WTC11 (cell line): Measurements from ENCODE around the gene CST3. TPM values are rescaled to one million over a fixed set of nuclear protein-coding genes. Genes with fewer than 3 reads are reported as not detected.

Experiments used
- ATAC-seq: fragments of 200-7000 bp; cut with Tn5 transposase; 2 replicates; pipeline ENCODE4 v1.10.0; 2021; ENCODE audit warnings: mild to moderate bottlenecking, moderate library complexity
- CTCF ChIA-PET: fragments of 300-600 bp; sonication (Branson Sonifier 250); formaldehyde crosslinking; loops from one replicate; lab custom pipeline; 2021; ENCODE audit warnings: antibody characterized with exemption; lab: Charles Lee
- POLR2A ChIA-PET: fragments of 350-600 bp; sonication (Branson Sonifier 250); formaldehyde crosslinking; loops from one replicate; lab custom pipeline; 2021; ENCODE audit warnings: antibody characterized with exemption; lab: Charles Lee
- DNase-seq: peaks from one replicate; pipeline ENCODE4 v3.0.0; 2021; ENCODE audit warnings: low spot score
- H3K27ac Mint-ChIP-seq: 2 replicates; pipeline ENCODE4 v1.8.0; 2021; ENCODE audit warnings: mixed read lengths
- H3K27me3 Mint-ChIP-seq: 2 replicates; pipeline ENCODE4 v1.8.0; 2021; ENCODE audit warnings: low read depth, mild to moderate bottlenecking, moderate library complexity, mixed read lengths
- H3K36me3 Mint-ChIP-seq: 2 replicates; pipeline ENCODE4 v1.8.0; 2021; ENCODE audit warnings: mixed read lengths
- H3K4me1 Mint-ChIP-seq: 2 replicates; pipeline ENCODE4 v1.8.0; 2022; ENCODE audit warnings: mixed read lengths
- H3K4me3 Mint-ChIP-seq: 2 replicates; pipeline ENCODE4 v1.8.0; 2021; ENCODE audit warnings: mild to moderate bottlenecking, moderate library complexity, mixed read lengths
- H3K9me3 Mint-ChIP-seq: 2 replicates; pipeline ENCODE4 v1.8.0; 2021; ENCODE audit warnings: mixed read lengths
- CREB1 ChIP-seq: sonication (generic); formaldehyde crosslinking; IDR thresholded peaks from 2 replicates; pipeline ENCODE4 v1.8.0; 2023; ENCODE audit warnings: mild to moderate bottlenecking, missing genetic modification reagents
- GRHL2 ChIP-seq: fragments of 250-450 bp; sonication (Bioruptor Pico); IDR thresholded peaks from 2 replicates; pipeline ENCODE4 v1.8.0; 2022; ENCODE audit warnings: mild to moderate bottlenecking, moderate library complexity; ENCODE audit not compliant: insufficient replicate concordance, severe bottlenecking
- JAZF1 ChIP-seq: fragments of 250-450 bp; sonication (Bioruptor Pico); IDR thresholded peaks from 2 replicates; pipeline ENCODE4 v1.9.0; 2021; ENCODE audit warnings: moderate library complexity, mild to moderate bottlenecking, inconsistent platforms
- JUN ChIP-seq: sonication (generic); formaldehyde crosslinking; IDR thresholded peaks from 2 replicates; pipeline ENCODE4 v1.8.0; 2023; ENCODE audit warnings: mild to moderate bottlenecking, missing genetic modification reagents
- MXD4 ChIP-seq: fragments of 250-450 bp; sonication (Bioruptor Pico); IDR thresholded peaks from 2 replicates; pipeline ENCODE4 v1.8.0; 2021; ENCODE audit warnings: mild to moderate bottlenecking, moderate library complexity, borderline replicate concordance
- NFE2L1 ChIP-seq: sonication (generic); formaldehyde crosslinking; IDR thresholded peaks from 2 replicates; pipeline ENCODE4 v1.8.1; 2023; ENCODE audit warnings: missing genetic modification reagents
- SOX15 ChIP-seq: fragments of 250-450 bp; sonication (Bioruptor Pico); IDR thresholded peaks from 2 replicates; pipeline ENCODE4 v1.9.0; 2021; ENCODE audit warnings: mild to moderate bottlenecking
- TCF7 ChIP-seq: sonication (generic); formaldehyde crosslinking; IDR thresholded peaks from 2 replicates; pipeline ENCODE4 v1.8.0; 2022; ENCODE audit warnings: mild to moderate bottlenecking, low read depth, missing genetic modification reagents, moderate library complexity
- TEAD4 ChIP-seq: sonication (generic); formaldehyde crosslinking; IDR thresholded peaks from 2 replicates; pipeline ENCODE4 v1.8.0; 2022; ENCODE audit warnings: mild to moderate bottlenecking, missing genetic modification reagents
- TP53 ChIP-seq: sonication (generic); formaldehyde crosslinking; IDR thresholded peaks from 2 replicates; pipeline ENCODE4 v1.8.1; 2023; ENCODE audit warnings: mild to moderate bottlenecking, missing genetic modification reagents
- ZNF423 ChIP-seq: fragments of 250-450 bp; sonication (Bioruptor Pico); IDR thresholded peaks from 2 replicates; pipeline ENCODE4 v2.1.2; 2022; ENCODE audit warnings: mild to moderate bottlenecking, moderate library complexity
- total RNA-seq: library from RNA; stranded (reverse); gene quantifications from 3 replicates; pipeline ENCODE4 v1.2.3, GENCODE V29; 2021
- TF ChIP-seq, protein P1 (sequence below): fragments of 200-600 bp; IDR thresholded peaks from 2 replicates; pipeline ENCODE4 v1.8.0; 2022; ENCODE audit warnings: antibody characterized with exemption
- TF ChIP-seq, protein P2 (sequence below): sonication (generic); formaldehyde crosslinking; IDR thresholded peaks from 2 replicates; pipeline ENCODE4 v1.8.1; 2023; ENCODE audit warnings: mild to moderate bottlenecking, missing genetic modification reagents, moderate library complexity
- TF ChIP-seq, protein P3 (sequence below): sonication (generic); formaldehyde crosslinking; IDR thresholded peaks from 2 replicates; pipeline ENCODE4 v1.8.0; 2023; ENCODE audit warnings: missing genetic modification reagents, mild to moderate bottlenecking, borderline replicate concordance
- TF ChIP-seq, protein P4 (sequence below): sonication (generic); formaldehyde crosslinking; IDR thresholded peaks from 2 replicates; pipeline ENCODE4 v1.8.1; 2022; ENCODE audit warnings: low read depth, missing genetic modification reagents, borderline replicate concordance

CST3 gene
- total RNA-seq, 1 experiment from 2014 or later = 52.1 TPM

DNA sequence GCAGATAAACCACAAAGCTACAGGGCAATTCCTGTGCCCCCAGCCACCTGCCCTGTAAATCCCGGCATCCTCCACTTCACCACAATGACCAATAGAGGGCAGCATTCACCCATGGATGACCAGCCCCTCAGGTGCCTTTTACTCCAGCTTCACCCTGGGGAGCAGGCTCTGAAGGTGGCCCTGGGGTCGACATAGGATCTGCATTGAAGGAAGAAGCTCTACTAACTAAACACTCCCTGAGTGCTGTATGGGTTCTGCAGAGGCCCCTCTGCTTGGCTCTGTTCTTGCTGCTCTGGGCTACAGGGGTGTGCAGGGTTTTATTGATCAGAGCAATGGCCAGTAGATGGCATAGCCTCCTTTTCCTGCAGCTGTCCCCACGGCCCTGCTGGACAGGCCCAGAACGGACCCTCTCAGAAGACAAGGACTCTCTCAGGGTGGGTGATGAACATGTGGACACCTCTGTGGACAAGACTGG lies 30.8 kb upstream of the CST3 start:
- DNase-seq (peak; percentile 72), ATAC-seq (peak; percentile 91)
- no peak overlapping the region for H3K4me3 Mint-ChIP-seq
- H3K9me3 Mint-ChIP-seq = peaks cover 5% of the 10 kb centered on the region; the same call in 1 of the 2 replicates
- no peaks in the 10 kb centered on the region for H3K36me3 Mint-ChIP-seq
- POLR2A ChIA-PET = no interaction called here
- no peaks in the 10 kb centered on the region for H3K4me1 Mint-ChIP-seq
- no peak overlapping the region for H3K27ac Mint-ChIP-seq
- CTCF ChIA-PET = interaction anchor here (0.6 to 3.6 kb wide), 39 partner anchors 8 to 310 kb away, joined by 3 to 19 read pairs (median 4); partner anchors contain the start of gene CST4
- H3K27me3 Mint-ChIP-seq = peaks cover 3% of the 10 kb centered on the region; the same call in 1 of the 2 replicates
- no peak for TF ChIP-seq JUN
- TF ChIP-seq, protein P1, sequence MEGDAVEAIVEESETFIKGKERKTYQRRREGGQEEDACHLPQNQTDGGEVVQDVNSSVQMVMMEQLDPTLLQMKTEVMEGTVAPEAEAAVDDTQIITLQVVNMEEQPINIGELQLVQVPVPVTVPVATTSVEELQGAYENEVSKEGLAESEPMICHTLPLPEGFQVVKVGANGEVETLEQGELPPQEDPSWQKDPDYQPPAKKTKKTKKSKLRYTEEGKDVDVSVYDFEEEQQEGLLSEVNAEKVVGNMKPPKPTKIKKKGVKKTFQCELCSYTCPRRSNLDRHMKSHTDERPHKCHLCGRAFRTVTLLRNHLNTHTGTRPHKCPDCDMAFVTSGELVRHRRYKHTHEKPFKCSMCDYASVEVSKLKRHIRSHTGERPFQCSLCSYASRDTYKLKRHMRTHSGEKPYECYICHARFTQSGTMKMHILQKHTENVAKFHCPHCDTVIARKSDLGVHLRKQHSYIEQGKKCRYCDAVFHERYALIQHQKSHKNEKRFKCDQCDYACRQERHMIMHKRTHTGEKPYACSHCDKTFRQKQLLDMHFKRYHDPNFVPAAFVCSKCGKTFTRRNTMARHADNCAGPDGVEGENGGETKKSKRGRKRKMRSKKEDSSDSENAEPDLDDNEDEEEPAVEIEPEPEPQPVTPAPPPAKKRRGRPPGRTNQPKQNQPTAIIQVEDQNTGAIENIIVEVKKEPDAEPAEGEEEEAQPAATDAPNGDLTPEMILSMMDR = peak; percentile 85
- TF ChIP-seq ZNF423 (CRISPR knock-in tag) = peak; percentile 48; the same call in 1 of the 2 replicates

GRCh38 chr20:23667666-23668065 lies 29.9 kb upstream of the CST3 start:
- no peak overlapping the region for H3K27ac Mint-ChIP-seq
- no peaks in the 10 kb centered on the region for H3K9me3 Mint-ChIP-seq
- POLR2A ChIA-PET = no interaction called here
- DNase-seq = no peak
- H3K4me1 Mint-ChIP-seq = no peaks in the 10 kb centered on the region
- no peak overlapping the region for H3K4me3 Mint-ChIP-seq
- TF ChIP-seq, protein P2, sequence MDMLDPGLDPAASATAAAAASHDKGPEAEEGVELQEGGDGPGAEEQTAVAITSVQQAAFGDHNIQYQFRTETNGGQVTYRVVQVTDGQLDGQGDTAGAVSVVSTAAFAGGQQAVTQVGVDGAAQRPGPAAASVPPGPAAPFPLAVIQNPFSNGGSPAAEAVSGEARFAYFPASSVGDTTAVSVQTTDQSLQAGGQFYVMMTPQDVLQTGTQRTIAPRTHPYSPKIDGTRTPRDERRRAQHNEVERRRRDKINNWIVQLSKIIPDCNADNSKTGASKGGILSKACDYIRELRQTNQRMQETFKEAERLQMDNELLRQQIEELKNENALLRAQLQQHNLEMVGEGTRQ (CRISPR knock-in tag) = no peak
- no peak for TF ChIP-seq MXD4
- TF ChIP-seq TP53 (CRISPR knock-in tag) = no peak
- TF ChIP-seq, protein P3, sequence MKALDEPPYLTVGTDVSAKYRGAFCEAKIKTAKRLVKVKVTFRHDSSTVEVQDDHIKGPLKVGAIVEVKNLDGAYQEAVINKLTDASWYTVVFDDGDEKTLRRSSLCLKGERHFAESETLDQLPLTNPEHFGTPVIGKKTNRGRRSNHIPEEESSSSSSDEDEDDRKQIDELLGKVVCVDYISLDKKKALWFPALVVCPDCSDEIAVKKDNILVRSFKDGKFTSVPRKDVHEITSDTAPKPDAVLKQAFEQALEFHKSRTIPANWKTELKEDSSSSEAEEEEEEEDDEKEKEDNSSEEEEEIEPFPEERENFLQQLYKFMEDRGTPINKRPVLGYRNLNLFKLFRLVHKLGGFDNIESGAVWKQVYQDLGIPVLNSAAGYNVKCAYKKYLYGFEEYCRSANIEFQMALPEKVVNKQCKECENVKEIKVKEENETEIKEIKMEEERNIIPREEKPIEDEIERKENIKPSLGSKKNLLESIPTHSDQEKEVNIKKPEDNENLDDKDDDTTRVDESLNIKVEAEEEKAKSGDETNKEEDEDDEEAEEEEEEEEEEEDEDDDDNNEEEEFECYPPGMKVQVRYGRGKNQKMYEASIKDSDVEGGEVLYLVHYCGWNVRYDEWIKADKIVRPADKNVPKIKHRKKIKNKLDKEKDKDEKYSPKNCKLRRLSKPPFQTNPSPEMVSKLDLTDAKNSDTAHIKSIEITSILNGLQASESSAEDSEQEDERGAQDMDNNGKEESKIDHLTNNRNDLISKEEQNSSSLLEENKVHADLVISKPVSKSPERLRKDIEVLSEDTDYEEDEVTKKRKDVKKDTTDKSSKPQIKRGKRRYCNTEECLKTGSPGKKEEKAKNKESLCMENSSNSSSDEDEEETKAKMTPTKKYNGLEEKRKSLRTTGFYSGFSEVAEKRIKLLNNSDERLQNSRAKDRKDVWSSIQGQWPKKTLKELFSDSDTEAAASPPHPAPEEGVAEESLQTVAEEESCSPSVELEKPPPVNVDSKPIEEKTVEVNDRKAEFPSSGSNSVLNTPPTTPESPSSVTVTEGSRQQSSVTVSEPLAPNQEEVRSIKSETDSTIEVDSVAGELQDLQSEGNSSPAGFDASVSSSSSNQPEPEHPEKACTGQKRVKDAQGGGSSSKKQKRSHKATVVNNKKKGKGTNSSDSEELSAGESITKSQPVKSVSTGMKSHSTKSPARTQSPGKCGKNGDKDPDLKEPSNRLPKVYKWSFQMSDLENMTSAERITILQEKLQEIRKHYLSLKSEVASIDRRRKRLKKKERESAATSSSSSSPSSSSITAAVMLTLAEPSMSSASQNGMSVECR (CRISPR knock-in tag) = no peak
- TF ChIP-seq GRHL2 (CRISPR knock-in tag) = no peak
- TF ChIP-seq NFE2L1 (CRISPR knock-in tag) = no peak
- TF ChIP-seq TCF7 (CRISPR knock-in tag) = no peak
- TF ChIP-seq CREB1 = no peak
- no peak for TF ChIP-seq TEAD4
- no peaks in the 10 kb centered on the region for H3K27me3 Mint-ChIP-seq
- no peaks in the 10 kb centered on the region for H3K36me3 Mint-ChIP-seq
- CTCF ChIA-PET = interaction anchor here (0.6 to 3.6 kb wide), 29 partner anchors 7 to 309 kb away, joined by 3 to 19 read pairs (median 5); partner anchors contain the start of gene CST4
- no peak for ATAC-seq

DNA sequence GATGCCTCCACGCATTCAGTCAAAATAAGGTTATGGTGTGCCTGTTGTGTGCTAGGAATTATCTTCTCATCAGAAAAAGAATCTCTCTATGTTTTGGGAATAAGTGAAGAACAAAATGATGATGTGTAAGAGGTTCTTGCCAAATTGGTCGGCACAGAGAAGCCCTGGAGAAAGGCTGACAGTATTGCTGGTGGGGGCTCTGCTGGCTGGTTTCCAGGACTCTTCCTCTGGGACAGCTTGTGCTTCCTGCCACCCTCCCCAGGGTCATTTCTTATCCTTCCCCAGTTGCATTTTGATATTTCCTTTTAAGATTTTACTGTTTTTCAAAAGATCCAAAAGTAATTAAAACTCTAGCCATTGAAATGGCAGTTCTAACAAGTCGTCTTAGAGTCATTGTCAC lies 28.9 kb upstream of the CST3 start:
- no peak overlapping the region for H3K4me3 Mint-ChIP-seq

More for the DNA sequence above, 28.9 kb upstream of the CST3 start:
- ATAC-seq (no peak), DNase-seq (no peak)
- ChIA-PET CTCF (interaction anchor here (0.9 to 3.6 kb wide), 4 partner anchors 57 to 974 kb away, joined by 3 to 19 read pairs (median 8); no protein-coding TSS in a partner anchor), POLR2A (interaction anchor here (0.6 kb wide), 1 partner anchor 10 kb away, joined by 4 read pairs; no protein-coding TSS in a partner anchor)
- no peak for TF ChIP-seq JAZF1 (CRISPR knock-in tag)
- TF ChIP-seq SOX15 = no peak
- TF ChIP-seq, protein P4, sequence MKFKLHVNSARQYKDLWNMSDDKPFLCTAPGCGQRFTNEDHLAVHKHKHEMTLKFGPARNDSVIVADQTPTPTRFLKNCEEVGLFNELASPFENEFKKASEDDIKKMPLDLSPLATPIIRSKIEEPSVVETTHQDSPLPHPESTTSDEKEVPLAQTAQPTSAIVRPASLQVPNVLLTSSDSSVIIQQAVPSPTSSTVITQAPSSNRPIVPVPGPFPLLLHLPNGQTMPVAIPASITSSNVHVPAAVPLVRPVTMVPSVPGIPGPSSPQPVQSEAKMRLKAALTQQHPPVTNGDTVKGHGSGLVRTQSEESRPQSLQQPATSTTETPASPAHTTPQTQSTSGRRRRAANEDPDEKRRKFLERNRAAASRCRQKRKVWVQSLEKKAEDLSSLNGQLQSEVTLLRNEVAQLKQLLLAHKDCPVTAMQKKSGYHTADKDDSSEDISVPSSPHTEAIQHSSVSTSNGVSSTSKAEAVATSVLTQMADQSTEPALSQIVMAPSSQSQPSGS = no peak
- H3K27ac Mint-ChIP-seq = no peak overlapping the region
- no peaks in the 10 kb centered on the region for H3K27me3 Mint-ChIP-seq
- H3K9me3 Mint-ChIP-seq = no peaks in the 10 kb centered on the region
- no peaks in the 10 kb centered on the region for H3K4me1 Mint-ChIP-seq
- no peaks in the 10 kb centered on the region for H3K36me3 Mint-ChIP-seq
